Measurements from ENCODE around the gene CHST8. TPM values are rescaled to one million over a fixed set of nuclear protein-coding genes. Genes with fewer than 3 reads are reported as not detected.

CHST8 gene
- total RNA-seq, 1 donor from 2014 or later = 3.2 TPM

DNA sequence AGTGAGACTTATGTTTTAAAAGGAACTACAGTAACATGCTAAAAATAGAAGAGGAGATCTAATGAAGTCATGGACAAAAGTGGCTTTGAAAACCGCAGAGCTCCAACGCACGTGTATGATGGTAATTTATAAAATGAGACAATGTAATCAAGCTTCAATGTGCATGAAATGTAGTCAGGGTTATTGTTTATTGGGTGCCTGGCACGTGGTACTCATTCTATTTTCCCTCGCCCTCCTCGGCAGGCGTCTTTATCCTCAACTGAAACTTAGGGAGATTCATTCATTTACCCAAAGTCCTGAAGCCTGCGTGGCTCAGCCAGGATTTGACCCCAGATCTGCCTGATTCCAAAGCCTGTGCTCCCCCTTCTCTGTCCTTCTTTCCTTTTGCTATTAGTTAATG is 79.8 kb downstream of the CHST8 start:
- Histone ChIP-seq H3K27me3 (no peaks in the 10 kb centered on the region), H3K36me3 (no peaks in the 10 kb centered on the region), H3K9me3 (no peaks in the 10 kb centered on the region), H3K4me3 (no peak overlapping the region), H3K4me1 (no peaks in the 10 kb centered on the region), H3K27ac (no peak overlapping the region)
- intact Hi-C loops (cut with DNase I) = no loop called here
- no peak for DNase-seq (ENCODE audit: extremely low spot score in 2 of 2)
- no peak for TF ChIP-seq POLR2A (IDR thresholded peaks at IDR 0.05)
- TF ChIP-seq, protein P1, sequence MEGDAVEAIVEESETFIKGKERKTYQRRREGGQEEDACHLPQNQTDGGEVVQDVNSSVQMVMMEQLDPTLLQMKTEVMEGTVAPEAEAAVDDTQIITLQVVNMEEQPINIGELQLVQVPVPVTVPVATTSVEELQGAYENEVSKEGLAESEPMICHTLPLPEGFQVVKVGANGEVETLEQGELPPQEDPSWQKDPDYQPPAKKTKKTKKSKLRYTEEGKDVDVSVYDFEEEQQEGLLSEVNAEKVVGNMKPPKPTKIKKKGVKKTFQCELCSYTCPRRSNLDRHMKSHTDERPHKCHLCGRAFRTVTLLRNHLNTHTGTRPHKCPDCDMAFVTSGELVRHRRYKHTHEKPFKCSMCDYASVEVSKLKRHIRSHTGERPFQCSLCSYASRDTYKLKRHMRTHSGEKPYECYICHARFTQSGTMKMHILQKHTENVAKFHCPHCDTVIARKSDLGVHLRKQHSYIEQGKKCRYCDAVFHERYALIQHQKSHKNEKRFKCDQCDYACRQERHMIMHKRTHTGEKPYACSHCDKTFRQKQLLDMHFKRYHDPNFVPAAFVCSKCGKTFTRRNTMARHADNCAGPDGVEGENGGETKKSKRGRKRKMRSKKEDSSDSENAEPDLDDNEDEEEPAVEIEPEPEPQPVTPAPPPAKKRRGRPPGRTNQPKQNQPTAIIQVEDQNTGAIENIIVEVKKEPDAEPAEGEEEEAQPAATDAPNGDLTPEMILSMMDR (IDR thresholded peaks at IDR 0.05) = no peak

DNA sequence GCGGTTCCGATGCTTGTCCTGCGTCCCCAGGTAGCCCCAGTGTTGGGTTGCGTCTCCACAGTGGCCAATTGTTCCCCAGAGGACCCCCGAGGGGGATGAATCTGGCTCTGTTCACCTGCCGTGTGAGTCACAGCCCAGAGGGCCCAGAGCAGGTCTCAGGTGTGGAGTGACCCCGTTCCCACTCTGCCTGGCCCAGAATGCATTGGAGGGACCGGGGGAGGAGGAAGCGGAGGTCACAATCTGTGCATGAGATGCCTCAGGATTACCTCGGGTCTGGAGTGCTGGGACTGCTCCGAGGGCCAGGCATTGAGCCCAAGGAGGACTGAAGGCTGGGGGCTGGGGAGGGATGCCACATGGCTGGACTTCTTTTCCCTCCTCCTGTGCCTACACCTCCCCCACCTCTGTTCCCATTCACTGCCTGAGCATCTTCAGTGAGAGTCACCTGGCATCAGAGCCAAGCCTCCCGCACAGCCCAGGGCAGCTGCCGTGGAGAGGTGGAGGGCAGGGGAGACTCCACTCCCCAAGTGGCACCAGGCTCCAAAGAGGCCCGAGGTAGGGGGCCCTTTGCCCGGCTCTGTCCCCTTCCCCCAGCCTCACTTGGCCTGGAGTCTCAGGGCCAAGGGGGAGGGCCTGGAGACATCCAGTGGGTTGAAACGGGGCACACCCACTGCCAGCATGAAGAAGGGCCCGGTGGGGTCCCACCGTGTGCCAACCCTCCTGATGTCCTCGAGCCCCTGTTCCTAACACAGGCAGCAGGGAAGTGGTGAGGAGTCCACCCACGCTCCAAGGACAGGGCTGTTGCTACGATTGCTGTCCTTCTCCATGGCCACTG is 81.1 kb downstream of the CHST8 start:
- no peaks in the 10 kb centered on the region for H3K4me1 ChIP-seq
- H3K36me3 ChIP-seq = no peaks in the 10 kb centered on the region
- intact Hi-C loops (cut with DNase I) = no loop called here
- no peaks in the 10 kb centered on the region for H3K27me3 ChIP-seq
- DNase-seq (ENCODE audit: extremely low spot score in 2 of 2) = no peak
- no peak overlapping the region for H3K4me3 ChIP-seq
- TF ChIP-seq POLR2AphosphoS5 (IDR thresholded peaks at IDR 0.05; ENCODE audit: insufficient read depth in 1 of 2, low read depth in 1 of 2) = no peak
- TF ChIP-seq POLR2A (IDR thresholded peaks at IDR 0.05) = no peak
- TF ChIP-seq, protein P1 (IDR thresholded peaks at IDR 0.05) = no peak
- no peak overlapping the region for H3K27ac ChIP-seq
- H3K9me3 ChIP-seq = no peaks in the 10 kb centered on the region

DNA sequence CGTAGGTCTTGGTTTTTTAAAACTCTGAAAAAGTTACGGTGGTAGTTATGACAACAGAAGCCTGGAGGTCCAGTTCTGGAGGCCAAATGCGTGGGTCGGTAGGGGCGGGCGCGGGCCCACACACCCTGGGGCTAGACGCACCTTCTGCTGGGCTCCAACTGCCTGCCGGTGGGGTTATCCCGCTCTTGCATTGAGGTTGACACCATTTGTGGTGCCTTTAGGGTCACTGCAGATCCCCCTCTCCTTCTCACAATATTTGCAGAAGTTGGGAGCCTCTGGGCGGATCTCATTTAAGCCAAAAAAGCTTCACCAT is 81.6 kb downstream of the CHST8 start:
- intact Hi-C loops (cut with DNase I) = no loop called here
- H3K4me3 ChIP-seq = no peak overlapping the region
- no peak overlapping the region for H3K27ac ChIP-seq
- no peaks in the 10 kb centered on the region for H3K4me1 ChIP-seq
- TF ChIP-seq POLR2A (IDR thresholded peaks at IDR 0.05) = no peak
- TF ChIP-seq POLR2AphosphoS5 (IDR thresholded peaks at IDR 0.05; ENCODE audit: insufficient read depth in 1 of 2, low read depth in 1 of 2) = no peak
- TF ChIP-seq, protein P1 (IDR thresholded peaks at IDR 0.05) = no peak
- H3K36me3 ChIP-seq = no peaks in the 10 kb centered on the region
- no peaks in the 10 kb centered on the region for H3K27me3 ChIP-seq
- no peaks in the 10 kb centered on the region for H3K9me3 ChIP-seq
- DNase-seq (ENCODE audit: extremely low spot score in 2 of 2) = no peak

DNA sequence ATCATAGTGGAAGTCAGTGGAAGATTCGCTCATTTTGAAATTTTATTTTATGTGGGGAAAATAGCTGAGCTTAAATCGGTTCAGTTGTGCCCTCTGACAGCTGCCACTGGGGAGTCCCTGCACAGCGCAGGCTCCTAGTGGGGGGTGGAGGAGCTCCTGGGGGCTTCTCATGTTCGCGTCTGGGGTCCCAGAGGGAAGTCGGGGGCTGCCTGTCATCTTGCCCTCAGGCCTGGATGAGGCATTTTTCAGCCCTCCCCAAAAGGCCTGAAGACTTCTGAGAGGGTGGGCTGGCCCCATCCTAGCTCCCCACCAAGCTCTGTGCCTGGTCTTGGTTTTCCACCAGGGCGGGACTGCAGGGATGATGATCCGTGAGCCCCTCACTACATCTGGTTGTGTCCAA is 82.1 kb downstream of the CHST8 start:
- no peak for TF ChIP-seq POLR2A (IDR thresholded peaks at IDR 0.05)
- no peak for TF ChIP-seq POLR2AphosphoS5 (IDR thresholded peaks at IDR 0.05; ENCODE audit: insufficient read depth in 1 of 2, low read depth in 1 of 2)
- TF ChIP-seq, protein P1 (IDR thresholded peaks at IDR 0.05) = no peak
- no peak overlapping the region for H3K27ac ChIP-seq
- no peaks in the 10 kb centered on the region for H3K9me3 ChIP-seq
- no peak overlapping the region for H3K4me3 ChIP-seq
- intact Hi-C loops (cut with DNase I) = no loop called here
- no peaks in the 10 kb centered on the region for H3K27me3 ChIP-seq
- no peak for DNase-seq (ENCODE audit: extremely low spot score in 2 of 2)
- H3K4me1 ChIP-seq = no peaks in the 10 kb centered on the region
- H3K36me3 ChIP-seq = no peaks in the 10 kb centered on the region

DNA sequence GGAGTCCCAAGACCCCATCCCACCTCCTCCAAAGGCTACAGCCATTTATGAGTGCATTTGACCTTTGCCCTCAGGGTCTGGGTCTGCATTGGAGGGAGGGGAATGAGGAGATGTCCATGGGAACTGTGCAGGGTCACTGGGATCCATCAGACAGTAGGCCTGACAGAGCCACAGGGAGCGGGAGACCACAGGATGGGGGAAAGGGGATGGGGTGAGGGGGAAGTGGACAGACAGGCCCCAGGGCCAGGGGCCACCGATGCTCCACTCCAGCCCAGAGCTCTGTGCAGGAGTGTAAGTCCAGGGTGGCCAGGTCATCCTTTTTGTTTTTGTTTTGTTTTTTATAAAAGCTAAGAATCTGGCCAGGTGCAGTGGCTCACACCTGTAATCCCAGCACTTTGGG is 82.5 kb downstream of the CHST8 start:
- DNase-seq (ENCODE audit: extremely low spot score in 2 of 2) = no peak
- TF ChIP-seq, protein P1 (IDR thresholded peaks at IDR 0.05) = no peak
- TF ChIP-seq POLR2A (IDR thresholded peaks at IDR 0.05) (no peak), POLR2AphosphoS5 (IDR thresholded peaks at IDR 0.05; ENCODE audit: insufficient read depth in 1 of 2, low read depth in 1 of 2) (no peak)

More for the DNA sequence above, 82.5 kb downstream of the CHST8 start:
- intact Hi-C loops (cut with DNase I) = no loop called here
- no peaks in the 10 kb centered on the region for H3K36me3 ChIP-seq
- no peaks in the 10 kb centered on the region for H3K4me1 ChIP-seq
- no peak overlapping the region for H3K27ac ChIP-seq
- H3K9me3 ChIP-seq = no peaks in the 10 kb centered on the region
- no peaks in the 10 kb centered on the region for H3K27me3 ChIP-seq
- no peak overlapping the region for H3K4me3 ChIP-seq
